Kidney (tissue), 14 donors: ENCODE data around the gene GOLGA2. TPM values are rescaled to one million over a fixed set of nuclear protein-coding genes. Genes with fewer than 3 reads are reported as not detected.

Experiments used
- DNase-seq, 5 donors: peaks; one replicate each; pipeline ENCODE4 v3.0.0-alpha.2; 2013 to 2020
- FAIRE-seq: peaks from 2 replicates; lab custom pipeline; 2012; peaks lifted over from hg19 to GRCh38; lab: Jason Lieb, UNC
- H3K27ac ChIP-seq, 2 donors: one replicate each; pipeline ENCODE4 v1.7.0; 2013; ENCODE audit warnings: low read depth in 2 of 2, low read length in 2 of 2, inconsistent platforms in 1 of 2
- H3K27me3 ChIP-seq: one replicate; pipeline ENCODE4 v1.7.1; 2013; ENCODE audit warnings: low read length, inconsistent platforms; ENCODE audit not compliant: control insufficient read depth, insufficient read depth
- H3K36me3 ChIP-seq, 3 donors: one replicate each; pipeline versions ENCODE4 v1.7.0 to v1.7.1; 2013; ENCODE audit warnings: low read length in 3 of 3, control low read depth in 1 of 3, inconsistent platforms in 1 of 3; ENCODE audit not compliant: insufficient read depth in 3 of 3, control insufficient read depth in 2 of 3
- H3K4me1 ChIP-seq, 3 donors: one replicate each; pipeline versions ENCODE4 v1.7.0 to v1.7.1; 2013; ENCODE audit warnings: low read length in 3 of 3, inconsistent platforms in 1 of 3, low read depth in 1 of 3; ENCODE audit not compliant: control insufficient read depth in 2 of 3, insufficient read depth in 2 of 3
- H3K4me3 ChIP-seq, 3 donors: one replicate each; pipeline versions ENCODE4 v1.7.0 to v1.8.1; 2013; ENCODE audit warnings: low read length in 3 of 3, control low read depth in 1 of 3, inconsistent platforms in 1 of 3
- H3K9ac ChIP-seq, 3 donors: one replicate each; pipeline versions ENCODE4 v1.7.0 to v1.7.1; 2013; ENCODE audit warnings: low read length in 3 of 3, control low read depth in 1 of 3, inconsistent platforms in 1 of 3
- H3K9me3 ChIP-seq, 3 donors: one replicate each; pipeline versions ENCODE4 v1.7.0 to v1.7.1; 2013; ENCODE audit warnings: low read length in 3 of 3, control low read depth in 1 of 3, inconsistent platforms in 1 of 3; ENCODE audit not compliant: control insufficient read depth in 2 of 3, insufficient read depth in 1 of 3
- intact Hi-C: fragments of 100-400 bp; cut with DNase I; formaldehyde crosslinking; loops from one replicate; pipeline ENCODE4 v1.11.1; 2022
- polyA plus RNA-seq: library from polyadenylated mRNA; stranded (reverse); fragments of 350-450 nt; fragmentation: Illumina TruSeq; extraction: RNeasy Lipid Tissue Mini Kit (QIAGEN cat#74804); gene quantifications from one replicate; pipeline ENCODE4 v1.2.3, GENCODE V29; 2014; ENCODE audit warnings: low read depth, low replicate concordance; ENCODE audit not compliant: insufficient read depth
- total RNA-seq: library from RNA; stranded (reverse); fragmentation: NEBNext Ultra II Directional; extraction: Animal tissue kit (Norgen Biotek cat#: 25700); gene quantifications from one replicate; pipeline ENCODE4 v1.2.1, GENCODE V29; 2021
- TF ChIP-seq, protein P1 (sequence below): IDR thresholded peaks from 3 replicates; pipeline ENCODE4 v1.5.1; 2012; ENCODE audit warnings: mild to moderate bottlenecking, moderate library complexity, borderline replicate concordance; ENCODE audit not compliant: insufficient read depth; ENCODE audit errors: extremely low read depth
- donor health status: control.
- donor health status: control.
- donor health status: control.
- donor health status: control.
- donor health status: control.
- donor health status: DM: yes; HTN: yes; CAD: no.
- donor health status: Normal renal cell carcinoma (clear cell type).

The GOLGA2 gene
- total and polyA plus RNA-seq, 2 donors from 2014 or later: 42.9 to 79.7 TPM

DNA sequence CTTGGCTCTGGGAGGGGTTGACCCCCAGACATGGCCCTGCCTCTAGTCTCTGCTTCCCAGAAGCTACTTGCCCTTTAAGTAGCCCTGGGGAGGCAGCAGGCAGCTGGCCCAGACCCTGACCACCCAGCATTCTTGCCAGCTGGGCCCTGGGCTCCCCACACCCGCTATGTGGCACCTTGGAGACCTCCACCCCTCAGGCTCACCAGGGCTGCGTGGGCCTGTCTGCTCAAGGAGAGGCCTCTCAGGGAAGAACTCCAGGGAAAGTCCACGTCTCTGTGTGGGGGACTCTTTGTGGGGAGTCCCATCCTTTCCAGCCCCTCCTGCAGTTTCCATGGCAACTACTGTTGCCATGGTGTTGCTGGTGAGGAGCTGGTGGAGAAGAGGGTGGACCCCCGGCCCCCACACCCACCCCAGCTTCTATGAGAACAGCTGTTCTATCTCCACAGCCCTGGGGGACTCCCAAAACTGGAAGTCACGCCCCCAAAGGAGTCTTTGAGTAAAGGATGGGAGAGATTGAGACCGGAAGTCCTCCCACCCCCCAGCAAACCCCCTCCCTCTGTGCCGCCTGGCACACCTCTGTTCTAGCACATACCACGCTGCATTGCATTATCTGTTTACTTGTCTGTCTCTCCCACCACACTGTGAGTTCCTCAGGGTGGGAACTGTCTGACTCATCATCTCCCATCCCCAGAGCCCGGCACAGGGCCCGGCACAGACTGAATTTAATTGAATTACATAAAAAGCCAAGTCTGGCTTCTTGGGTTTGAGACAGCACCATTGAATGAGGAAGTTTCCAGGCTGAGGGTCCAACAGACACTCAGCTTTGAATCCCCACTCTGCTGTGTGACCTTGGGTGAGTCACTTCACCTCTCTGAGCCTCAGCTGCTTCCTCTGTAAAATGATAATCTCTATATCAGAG lies 60.1 kb downstream of the GOLGA2 start:
- intact Hi-C loops: no loop called here
- FAIRE-seq: no peak
- peak in 1 of 5 donors; percentile 76 for DNase-seq
- H3K27ac ChIP-seq: no peak overlapping the region
- no peaks in the 10 kb centered on the region for H3K9me3 ChIP-seq
- H3K4me1 ChIP-seq: peaks cover 0 to 19% (median 7%) of the 10 kb centered on the region in 3 donors
- no peak overlapping the region for H3K4me3 ChIP-seq
- TF ChIP-seq, protein P1, sequence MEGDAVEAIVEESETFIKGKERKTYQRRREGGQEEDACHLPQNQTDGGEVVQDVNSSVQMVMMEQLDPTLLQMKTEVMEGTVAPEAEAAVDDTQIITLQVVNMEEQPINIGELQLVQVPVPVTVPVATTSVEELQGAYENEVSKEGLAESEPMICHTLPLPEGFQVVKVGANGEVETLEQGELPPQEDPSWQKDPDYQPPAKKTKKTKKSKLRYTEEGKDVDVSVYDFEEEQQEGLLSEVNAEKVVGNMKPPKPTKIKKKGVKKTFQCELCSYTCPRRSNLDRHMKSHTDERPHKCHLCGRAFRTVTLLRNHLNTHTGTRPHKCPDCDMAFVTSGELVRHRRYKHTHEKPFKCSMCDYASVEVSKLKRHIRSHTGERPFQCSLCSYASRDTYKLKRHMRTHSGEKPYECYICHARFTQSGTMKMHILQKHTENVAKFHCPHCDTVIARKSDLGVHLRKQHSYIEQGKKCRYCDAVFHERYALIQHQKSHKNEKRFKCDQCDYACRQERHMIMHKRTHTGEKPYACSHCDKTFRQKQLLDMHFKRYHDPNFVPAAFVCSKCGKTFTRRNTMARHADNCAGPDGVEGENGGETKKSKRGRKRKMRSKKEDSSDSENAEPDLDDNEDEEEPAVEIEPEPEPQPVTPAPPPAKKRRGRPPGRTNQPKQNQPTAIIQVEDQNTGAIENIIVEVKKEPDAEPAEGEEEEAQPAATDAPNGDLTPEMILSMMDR: no peak
- H3K9ac ChIP-seq: no peak overlapping the region
- no peaks in the 10 kb centered on the region for H3K36me3 ChIP-seq
- no peaks in the 10 kb centered on the region for H3K27me3 ChIP-seq

DNA sequence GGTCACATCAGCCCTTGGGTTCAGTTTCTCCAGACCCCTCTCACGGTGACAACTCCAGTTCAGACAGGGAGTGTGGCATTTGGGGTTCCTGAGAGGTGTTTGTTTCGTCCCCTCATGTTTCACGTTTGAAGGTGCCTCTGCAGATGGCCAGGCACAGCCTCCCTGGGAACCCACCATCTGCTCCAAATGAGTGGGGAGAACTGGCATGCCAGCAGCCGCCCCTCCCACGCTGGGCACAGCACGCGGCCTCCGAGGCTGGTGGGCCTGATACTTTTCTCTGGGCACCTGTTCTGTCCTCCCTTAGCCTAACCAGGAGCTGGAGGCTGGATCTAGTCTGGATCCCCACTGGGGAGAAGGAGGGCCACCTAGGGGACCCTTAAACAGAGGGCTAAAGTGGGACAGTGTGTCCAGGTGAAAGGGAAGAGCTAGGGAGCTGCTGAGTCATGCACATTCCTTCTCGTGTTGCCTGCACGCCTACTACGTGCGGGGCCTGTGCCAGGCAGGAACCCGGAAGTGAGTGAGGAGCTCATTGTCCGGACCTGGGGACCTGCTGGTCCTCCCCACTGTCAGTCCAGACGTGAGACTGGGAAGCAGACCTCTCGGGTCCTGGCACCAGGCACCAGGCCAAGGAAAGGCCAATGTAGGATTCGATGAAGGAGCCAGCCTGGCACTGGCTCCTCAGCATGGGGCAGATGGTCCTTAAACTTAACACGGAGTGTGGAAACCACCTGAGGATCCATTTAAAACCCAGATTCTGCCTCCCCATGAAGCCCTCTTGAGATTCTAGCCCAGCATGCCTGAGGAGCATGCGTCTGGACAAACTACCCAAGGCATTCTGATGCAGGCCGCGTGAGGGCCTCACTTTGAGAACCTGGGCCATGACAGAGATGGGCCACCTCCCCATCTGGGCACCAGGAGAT lies 61.0 kb downstream of the GOLGA2 start:
- intact Hi-C loops: no loop called here
- Histone ChIP-seq H3K9me3 (no peaks in the 10 kb centered on the region), H3K36me3 (no peaks in the 10 kb centered on the region), H3K4me1 (peaks cover 0 to 19% (median 7%) of the 10 kb centered on the region in 3 donors), H3K27me3 (no peaks in the 10 kb centered on the region), H3K4me3 (no peak overlapping the region), H3K9ac (no peak overlapping the region), H3K27ac (no peak overlapping the region)
- TF ChIP-seq, protein P1: no peak
- FAIRE-seq (no peak), DNase-seq (no peak)

DNA sequence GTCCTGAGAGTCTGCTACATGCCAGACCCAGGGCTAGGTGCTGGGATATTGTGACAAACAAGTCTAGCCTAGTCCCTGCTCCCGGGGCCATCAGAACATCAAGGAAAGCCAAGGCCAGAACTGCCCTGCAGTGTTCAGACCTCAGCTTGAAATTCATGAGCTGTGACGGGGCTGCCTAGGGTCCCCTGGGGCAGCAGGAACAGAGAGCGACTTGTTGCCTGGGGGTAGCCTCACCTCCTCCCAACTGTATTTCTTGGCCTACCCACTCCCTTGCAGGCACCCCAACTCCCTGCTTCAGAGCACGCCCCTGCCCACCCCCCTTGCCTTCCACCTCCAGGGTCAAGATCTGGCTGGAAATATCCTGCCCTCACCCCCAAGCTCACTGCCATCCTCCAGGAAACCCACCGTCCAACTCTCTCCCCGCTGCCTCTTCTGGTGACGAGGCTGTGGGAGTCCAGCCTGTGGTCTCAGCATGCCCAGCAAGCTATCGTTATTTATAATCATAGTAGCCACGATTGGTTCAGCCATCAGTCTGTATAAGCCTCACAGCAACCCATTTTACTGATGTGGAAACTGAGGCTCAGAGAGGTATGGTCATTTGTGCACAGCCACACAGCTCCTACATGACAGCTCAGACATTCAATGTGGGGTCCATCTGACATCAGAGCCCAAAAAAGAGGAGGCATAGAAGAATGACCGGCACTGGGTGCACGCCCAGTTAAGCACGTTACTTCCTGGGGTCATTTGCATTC lies 61.9 kb downstream of the GOLGA2 start:
- Histone ChIP-seq H3K9ac (no peak overlapping the region), H3K4me1 (peaks cover 0 to 17% (median 7%) of the 10 kb centered on the region in 3 donors), H3K4me3 (no peak overlapping the region), H3K36me3 (no peaks in the 10 kb centered on the region), H3K9me3 (no peaks in the 10 kb centered on the region), H3K27ac (no peak overlapping the region), H3K27me3 (no peaks in the 10 kb centered on the region)
- peak in 2 of 5 donors; percentile 37 to 50 for DNase-seq
- FAIRE-seq: no peak
- intact Hi-C loops: no loop called here
- TF ChIP-seq, protein P1: no peak
